SK-MEL-5 (cell line): Measurements from ENCODE around the gene MMP12. TPM values are rescaled to one million over a fixed set of nuclear protein-coding genes. Genes with fewer than 3 reads are reported as not detected.
"Not testable (repeated sequence)": the region's sequence is repeated elsewhere in the genome, so short reads cannot be mapped to it uniquely, and the experiment has no call there.

Source experiments
- DNase-seq: peaks from one replicate; pipeline ENCODE4 v3.0.0-alpha.2; 2016; ENCODE audit warnings: low read depth, low spot score
- in situ Hi-C: cut with HindIII; loops from 2 replicates; pipeline ENCODE4 v1.10.0; 2016; ENCODE audit warnings: low sequenced_read_pairs, high pct_unique_total_duplicates, low pct_unique_long_range_greater_than_20kb
- polyA plus RNA-seq, 2 experiments: library from polyadenylated mRNA; depleted of rRNA; stranded (reverse); fragments of >200 nt; gene quantifications; 2 replicates each; pipeline ENCODE4 v1.2.3, GENCODE V29; 2015
- total RNA-seq: library from RNA; depleted of rRNA; stranded (reverse); fragments of >200 nt; shearing (Covaris generic); gene quantifications from 2 replicates; pipeline ENCODE4 v1.2.3, GENCODE V29; 2014; rRNA removed

Gene MMP12
- not detected in 2 replicates for total RNA-seq
- 0.46 TPM in 1 of 2 replicates, not detected in the other for polyA plus RNA-seq (2015; cell fraction: cytosol; rRNA removed)
- polyA plus RNA-seq (2015; cell fraction: nucleus; rRNA removed), result not detected in 2 replicates

GRCh38 chr11:102874852-102875251 is at the start of gene MMP12:
TSS of gene MMP12 (minus strand) at chr11:102874982. CDS start at chr11:102874937, 45 bp downstream.
- DNase-seq, result no peak
- in situ Hi-C loops, result no loop called here

- in situ Hi-C loops, result no loop called here
- no peak for DNase-seq
Observed at GRCh38 chr11:102921587-102922220, 46.9 kb upstream of the MMP12 start.

GRCh38 chr11:102920118-102920684 is 45.4 kb upstream of the MMP12 start:
- in situ Hi-C loops, result no loop called here
- no peak for DNase-seq

- DNase-seq, result no peak
- in situ Hi-C loops, result no loop called here
Observed at GRCh38 chr11:102915044-102915375, 40.2 kb upstream of the MMP12 start.

GRCh38 chr11:102914238-102915043 is 39.7 kb upstream of the MMP12 start:
- DNase-seq, result peak; percentile 57
- in situ Hi-C loops, result no loop called here

- in situ Hi-C loops, result no loop called here
- no peak for DNase-seq
Observed at GRCh38 chr11:102912482-102912830, 37.7 kb upstream of the MMP12 start.

GRCh38 chr11:102911758-102912481 is 37.1 kb upstream of the MMP12 start:
- no peak for DNase-seq
- in situ Hi-C loops, result no loop called here

GRCh38 chr11:102905848-102906247 is 31.1 kb upstream of the MMP12 start:
- DNase-seq, in situ Hi-C loops: not testable (repeated sequence)

GRCh38 chr11:102903895-102904294 is 29.1 kb upstream of the MMP12 start:
- DNase-seq, in situ Hi-C loops: not testable (repeated sequence)

GRCh38 chr11:102900346-102900745 is 25.6 kb upstream of the MMP12 start:
- in situ Hi-C loops, result no loop called here
- no peak for DNase-seq

- in situ Hi-C loops, result no loop called here
- DNase-seq, result no peak
Observed at GRCh38 chr11:102891736-102892135, 17.0 kb upstream of the MMP12 start.

- no peak for DNase-seq
- in situ Hi-C loops, result no loop called here
Observed at GRCh38 chr11:102886999-102887398, 12.2 kb upstream of the MMP12 start.

- in situ Hi-C loops, result no loop called here
- DNase-seq, result no peak
Observed at GRCh38 chr11:102883141-102883540, 8.4 kb upstream of the MMP12 start.

- in situ Hi-C loops, result no loop called here
- no peak for DNase-seq
Observed at GRCh38 chr11:102882389-102883024, 7.7 kb upstream of the MMP12 start.

GRCh38 chr11:102879801-102880200 is 5.0 kb upstream of the MMP12 start:
- in situ Hi-C loops, result no loop called here
- DNase-seq, result no peak

GRCh38 chr11:102878595-102878994 is 3.8 kb upstream of the MMP12 start:
- no peak for DNase-seq
- in situ Hi-C loops, result no loop called here

- in situ Hi-C loops, DNase-seq: not testable (repeated sequence)
Observed at GRCh38 chr11:102869354-102869964, 5.3 kb downstream of the MMP12 start.
